C4-2B (cell line): ENCODE data around the gene ORAI2.
"Not testable (repeated sequence)": the region's sequence is repeated elsewhere in the genome, so short reads cannot be mapped to it uniquely, and the experiment has no call there.

Experiments used
- CTCF ChIP-seq: fragments of 450-650 bp; conservative IDR thresholded peaks from 2 replicates; pipeline ENCODE4 v1.5.1; 2017; ENCODE audit warnings: mild to moderate bottlenecking
- ZFX ChIP-seq: fragments of 450-650 bp; IDR thresholded peaks from 2 replicates; pipeline ENCODE4 v1.6.1; 2017

- not testable (repeated sequence) for TF ChIP-seq CTCF, ZFX
Observed at GRCh38 chr7:102490529-102491075, 57.2 kb downstream of the ORAI2 start.
